Measurements from ENCODE around the gene SSPN.

The SSPN gene

DNA sequence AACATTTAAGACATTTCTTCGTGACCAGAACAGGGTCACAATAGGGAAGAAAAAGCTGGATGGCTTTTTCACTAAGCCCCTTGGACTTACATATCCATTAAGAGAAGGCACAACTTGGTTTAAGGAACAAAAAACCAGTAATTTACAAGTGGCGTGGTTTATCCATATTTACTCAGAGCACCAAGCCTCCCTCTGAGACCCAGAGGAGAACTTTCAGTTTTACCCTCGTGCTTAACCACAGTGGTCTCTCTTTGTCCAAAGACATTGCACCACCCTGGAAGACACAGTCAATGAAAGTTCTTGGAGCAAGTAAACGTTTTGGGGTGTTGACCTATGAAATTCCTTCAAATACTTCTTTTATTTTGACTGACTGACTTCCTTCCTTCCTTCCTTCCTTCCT, 52.5 kb downstream of the SSPN start:
- Histone ChIP-seq H3K23ac (ENCODE audit: low read length) (no peak overlapping the region), H3K4me2 (ENCODE audit: low read length) (no peak overlapping the region), H3K4me3 (ENCODE audit: low read length) (no peak overlapping the region), H3K4ac (ENCODE audit: low read depth, low read length) (no peak overlapping the region), H3K9ac (ENCODE audit: low read length) (no peak overlapping the region), H4K8ac (ENCODE audit: low read depth, low read length) (no peak overlapping the region), H2BK5ac (ENCODE audit: low read length) (no peak overlapping the region), H4K5ac (ENCODE audit: low read length) (no peak overlapping the region), H3K27me3 (ENCODE audit: insufficient read depth, low read length, poor library complexity) (no peaks in the 10 kb centered on the region), H3K27ac (ENCODE audit: low read depth, low read length) (no peak overlapping the region), H2BK15ac (replicated peaks; ENCODE audit: low read depth) (no peak overlapping the region), H2AK5ac (ENCODE audit: low read length) (no peak overlapping the region), H2BK120ac (ENCODE audit: low read depth, low read length) (no peak overlapping the region), H3K4me1 (ENCODE audit: control insufficient read depth, low read depth, low read length) (no peaks in the 10 kb centered on the region), H3K18ac (ENCODE audit: low read length) (no peak overlapping the region), H3K79me2 (ENCODE audit: control insufficient read depth, insufficient read depth, low read length) (no peaks in the 10 kb centered on the region), H3K79me1 (ENCODE audit: low read length) (no peaks in the 10 kb centered on the region), H3K56ac (ENCODE audit: low read length) (no peak overlapping the region), H3K36me3 (ENCODE audit: control insufficient read depth, insufficient read depth, low read length) (no peaks in the 10 kb centered on the region)
- no peak for DNase-seq
- no CpG with 5 or more reads among the region's 4 CpGs for WGBS (ENCODE audit: extremely low coverage, insufficient coverage, low lambda C conversion rate)

DNA sequence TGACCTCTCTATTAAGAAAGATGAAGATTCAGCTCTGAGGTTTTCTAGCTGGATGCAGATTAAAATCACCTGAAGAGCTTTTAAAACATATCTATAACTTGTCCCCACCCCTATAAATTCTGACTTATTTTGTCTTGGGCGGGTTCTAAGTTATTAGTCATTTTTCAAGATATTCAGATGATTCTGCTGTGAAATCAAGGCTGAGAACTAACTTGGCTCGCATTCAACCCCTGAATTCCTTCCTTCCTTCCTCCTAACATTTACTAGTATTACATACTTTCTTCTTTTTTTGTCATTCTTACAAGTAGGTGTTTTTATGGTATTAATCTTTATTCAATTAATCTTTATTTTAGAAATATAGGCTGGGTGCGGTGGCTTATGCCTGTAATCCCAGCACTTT, 55.4 kb downstream of the SSPN start:
- no peak overlapping the region for H3K4ac ChIP-seq (ENCODE audit: low read depth, low read length)
- no peak overlapping the region for H3K56ac ChIP-seq (ENCODE audit: low read length)
- no peaks in the 10 kb centered on the region for H3K27me3 ChIP-seq (ENCODE audit: insufficient read depth, low read length, poor library complexity)
- no peak overlapping the region for H4K8ac ChIP-seq (ENCODE audit: low read depth, low read length)
- H3K23ac ChIP-seq (ENCODE audit: low read length): no peak overlapping the region
- H3K4me1 ChIP-seq (ENCODE audit: control insufficient read depth, low read depth, low read length): no peaks in the 10 kb centered on the region
- no peak overlapping the region for H2AK5ac ChIP-seq (ENCODE audit: low read length)
- no peak overlapping the region for H2BK5ac ChIP-seq (ENCODE audit: low read length)
- H3K79me2 ChIP-seq (ENCODE audit: control insufficient read depth, insufficient read depth, low read length): no peaks in the 10 kb centered on the region
- H3K27ac ChIP-seq (ENCODE audit: low read depth, low read length): no peak overlapping the region
- H2BK120ac ChIP-seq (ENCODE audit: low read depth, low read length): no peak overlapping the region
- no peak overlapping the region for H3K4me2 ChIP-seq (ENCODE audit: low read length)
- H3K4me3 ChIP-seq (ENCODE audit: low read length): no peak overlapping the region
- WGBS (ENCODE audit: extremely low coverage, insufficient coverage, low lambda C conversion rate): no CpG with 5 or more reads among the region's 3 CpGs
- no peaks in the 10 kb centered on the region for H3K79me1 ChIP-seq (ENCODE audit: low read length)
- DNase-seq: no peak
- H3K36me3 ChIP-seq (ENCODE audit: control insufficient read depth, insufficient read depth, low read length): no peaks in the 10 kb centered on the region
- H4K5ac ChIP-seq (ENCODE audit: low read length): no peak overlapping the region
- no peak overlapping the region for H2BK15ac ChIP-seq (replicated peaks; ENCODE audit: low read depth)
- H3K18ac ChIP-seq (ENCODE audit: low read length): no peak overlapping the region
- H3K9ac ChIP-seq (ENCODE audit: low read length): no peak overlapping the region

DNA sequence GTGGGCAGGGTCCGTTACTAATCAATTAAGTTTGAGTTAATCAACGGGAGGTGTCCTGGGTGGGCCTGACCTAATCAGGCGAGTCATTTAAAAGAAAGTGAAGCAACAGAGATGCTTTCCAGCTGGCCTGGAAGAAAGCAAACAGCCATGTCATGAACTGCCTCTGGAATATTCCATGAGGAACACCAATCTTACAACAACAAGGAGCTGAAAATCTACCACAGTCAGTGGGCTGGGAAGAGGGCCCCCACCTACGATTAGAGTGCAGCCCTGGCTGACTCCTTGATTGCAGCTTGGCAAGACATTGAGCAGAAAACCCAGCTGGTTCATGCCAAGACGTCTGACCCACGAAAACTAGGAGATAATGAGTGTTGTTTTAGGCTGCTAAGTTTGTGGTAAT, 56.2 kb downstream of the SSPN start:
- Histone ChIP-seq H4K5ac (ENCODE audit: low read length) (no peak overlapping the region), H2BK5ac (ENCODE audit: low read length) (no peak overlapping the region), H3K79me2 (ENCODE audit: control insufficient read depth, insufficient read depth, low read length) (no peaks in the 10 kb centered on the region), H2AK5ac (ENCODE audit: low read length) (no peak overlapping the region), H3K4ac (ENCODE audit: low read depth, low read length) (no peak overlapping the region), H3K79me1 (ENCODE audit: low read length) (no peaks in the 10 kb centered on the region), H4K8ac (ENCODE audit: low read depth, low read length) (no peak overlapping the region), H3K4me2 (ENCODE audit: low read length) (no peak overlapping the region), H3K4me3 (ENCODE audit: low read length) (no peak overlapping the region), H3K4me1 (ENCODE audit: control insufficient read depth, low read depth, low read length) (no peaks in the 10 kb centered on the region), H3K36me3 (ENCODE audit: control insufficient read depth, insufficient read depth, low read length) (no peaks in the 10 kb centered on the region), H3K27me3 (ENCODE audit: insufficient read depth, low read length, poor library complexity) (no peaks in the 10 kb centered on the region), H3K9ac (ENCODE audit: low read length) (no peak overlapping the region), H3K56ac (ENCODE audit: low read length) (no peak overlapping the region), H3K18ac (ENCODE audit: low read length) (no peak overlapping the region), H3K27ac (ENCODE audit: low read depth, low read length) (no peak overlapping the region), H3K23ac (ENCODE audit: low read length) (no peak overlapping the region), H2BK120ac (ENCODE audit: low read depth, low read length) (no peak overlapping the region), H2BK15ac (replicated peaks; ENCODE audit: low read depth) (no peak overlapping the region)
- WGBS (ENCODE audit: extremely low coverage, insufficient coverage, low lambda C conversion rate): no CpG with 5 or more reads among the region's 6 CpGs
- DNase-seq: no peak

DNA sequence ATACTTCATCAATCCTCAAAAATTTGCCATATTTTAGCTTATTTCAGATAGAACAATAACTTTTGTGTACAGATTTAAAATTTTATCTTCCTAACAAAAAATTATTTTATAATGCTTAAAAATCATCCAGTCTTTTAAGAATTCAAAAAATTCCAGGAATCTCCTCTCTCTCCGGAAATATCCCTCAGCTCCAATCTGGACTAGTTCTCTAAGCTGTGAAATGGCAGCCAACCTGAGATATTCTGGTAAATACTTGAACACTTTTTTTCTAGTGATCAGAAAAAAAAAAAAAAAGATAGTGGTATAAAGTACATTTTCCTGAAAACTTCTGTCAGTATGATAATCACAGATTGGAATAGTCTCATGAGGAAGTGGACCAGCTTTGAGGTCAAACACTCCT, 57.6 kb downstream of the SSPN start:
- H2BK5ac ChIP-seq (ENCODE audit: low read length): no peak overlapping the region
- no peaks in the 10 kb centered on the region for H3K79me2 ChIP-seq (ENCODE audit: control insufficient read depth, insufficient read depth, low read length)
- H3K4me1 ChIP-seq (ENCODE audit: control insufficient read depth, low read depth, low read length): no peaks in the 10 kb centered on the region
- no peak overlapping the region for H3K18ac ChIP-seq (ENCODE audit: low read length)
- no peak overlapping the region for H3K4me3 ChIP-seq (ENCODE audit: low read length)
- H2BK120ac ChIP-seq (ENCODE audit: low read depth, low read length): no peak overlapping the region
- no peak overlapping the region for H3K4ac ChIP-seq (ENCODE audit: low read depth, low read length)
- no peak overlapping the region for H4K8ac ChIP-seq (ENCODE audit: low read depth, low read length)
- no peak overlapping the region for H4K5ac ChIP-seq (ENCODE audit: low read length)
- no peak overlapping the region for H3K4me2 ChIP-seq (ENCODE audit: low read length)
- no peaks in the 10 kb centered on the region for H3K36me3 ChIP-seq (ENCODE audit: control insufficient read depth, insufficient read depth, low read length)
- no CpG with 5 or more reads among the region's 1 CpG for WGBS (ENCODE audit: extremely low coverage, insufficient coverage, low lambda C conversion rate)
- H2BK15ac ChIP-seq (replicated peaks; ENCODE audit: low read depth): no peak overlapping the region
- H3K27me3 ChIP-seq (ENCODE audit: insufficient read depth, low read length, poor library complexity): no peaks in the 10 kb centered on the region
- H3K79me1 ChIP-seq (ENCODE audit: low read length): no peaks in the 10 kb centered on the region
- H3K56ac ChIP-seq (ENCODE audit: low read length): no peak overlapping the region
- H3K27ac ChIP-seq (ENCODE audit: low read depth, low read length): no peak overlapping the region
- H3K23ac ChIP-seq (ENCODE audit: low read length): no peak overlapping the region
- DNase-seq: no peak
- no peak overlapping the region for H3K9ac ChIP-seq (ENCODE audit: low read length)
- no peak overlapping the region for H2AK5ac ChIP-seq (ENCODE audit: low read length)

DNA sequence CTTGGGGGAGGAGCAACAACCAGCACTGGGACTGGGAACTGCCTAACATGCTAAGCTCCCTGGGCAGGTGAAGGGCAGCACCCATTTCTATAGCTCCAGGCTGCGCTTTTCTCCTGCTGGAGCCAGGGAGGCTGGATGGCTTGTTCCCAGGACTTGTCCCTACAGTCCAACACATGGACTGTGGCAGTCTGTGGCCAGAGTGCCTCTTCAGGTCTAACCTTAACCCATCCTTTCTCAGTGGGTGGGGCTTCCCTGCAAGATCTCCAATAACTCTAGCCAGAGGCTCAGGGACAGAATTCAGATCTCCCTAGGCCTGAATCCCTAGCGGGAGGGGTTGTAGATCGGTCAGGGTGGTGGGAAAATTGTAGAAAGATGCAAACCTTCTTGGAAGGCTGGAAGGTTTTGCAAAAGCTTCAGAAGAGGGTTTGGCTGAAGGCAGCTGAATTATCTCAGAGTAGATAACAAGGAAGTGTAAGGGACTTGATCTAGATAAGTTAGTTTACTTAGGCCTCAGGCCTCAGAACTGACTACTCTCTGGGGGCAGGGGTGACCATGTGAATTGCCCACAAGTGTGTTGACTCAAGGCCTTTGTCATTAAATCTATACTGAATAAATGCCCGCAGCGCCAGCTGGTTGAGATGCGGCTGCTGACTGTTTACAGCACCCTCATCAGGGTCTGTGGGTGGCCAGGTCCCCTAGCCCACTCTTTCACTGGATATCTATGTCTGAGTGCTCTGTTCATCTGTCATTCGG, 60.7 kb downstream of the SSPN start:
- no CpG with 5 or more reads among the region's 7 CpGs for WGBS (ENCODE audit: extremely low coverage, insufficient coverage, low lambda C conversion rate)

More for the DNA sequence above, 60.7 kb downstream of the SSPN start:
- Histone ChIP-seq H4K5ac (ENCODE audit: low read length) (no peak overlapping the region), H3K27ac (ENCODE audit: low read depth, low read length) (no peak overlapping the region), H3K4me2 (ENCODE audit: low read length) (no peak overlapping the region), H2BK15ac (replicated peaks; ENCODE audit: low read depth) (no peak overlapping the region), H3K4me1 (ENCODE audit: control insufficient read depth, low read depth, low read length) (no peaks in the 10 kb centered on the region), H3K27me3 (ENCODE audit: insufficient read depth, low read length, poor library complexity) (no peaks in the 10 kb centered on the region), H3K4me3 (ENCODE audit: low read length) (no peak overlapping the region), H4K8ac (ENCODE audit: low read depth, low read length) (no peak overlapping the region), H3K36me3 (ENCODE audit: control insufficient read depth, insufficient read depth, low read length) (no peaks in the 10 kb centered on the region), H3K18ac (ENCODE audit: low read length) (no peak overlapping the region), H2AK5ac (ENCODE audit: low read length) (no peak overlapping the region), H3K4ac (ENCODE audit: low read depth, low read length) (no peak overlapping the region), H3K79me1 (ENCODE audit: low read length) (no peaks in the 10 kb centered on the region), H3K23ac (ENCODE audit: low read length) (no peak overlapping the region), H2BK120ac (ENCODE audit: low read depth, low read length) (no peak overlapping the region), H3K56ac (ENCODE audit: low read length) (no peak overlapping the region), H3K9ac (ENCODE audit: low read length) (no peak overlapping the region), H3K79me2 (ENCODE audit: control insufficient read depth, insufficient read depth, low read length) (no peaks in the 10 kb centered on the region), H2BK5ac (ENCODE audit: low read length) (no peak overlapping the region)
- no peak for DNase-seq

Measured in mesendoderm (in vitro differentiated cells).